Activated CD8-positive, alpha-beta memory T cell treated with anti-CD3 and anti-CD28 coated beads for 48 hours (primary cell): ENCODE measurements around the gene CSPG5.

Source experiments
- DNase-seq, 3 experiments: peaks; one replicate each; pipeline ENCODE4 v3.0.0-alpha.2; 2020; ENCODE audit warnings: low read depth in 2 of 3, low spot score in 2 of 3

CSPG5 gene

GRCh38 chr3:47541583-47542108, 37.0 kb downstream of the CSPG5 start:
- no peak for DNase-seq

DNA sequence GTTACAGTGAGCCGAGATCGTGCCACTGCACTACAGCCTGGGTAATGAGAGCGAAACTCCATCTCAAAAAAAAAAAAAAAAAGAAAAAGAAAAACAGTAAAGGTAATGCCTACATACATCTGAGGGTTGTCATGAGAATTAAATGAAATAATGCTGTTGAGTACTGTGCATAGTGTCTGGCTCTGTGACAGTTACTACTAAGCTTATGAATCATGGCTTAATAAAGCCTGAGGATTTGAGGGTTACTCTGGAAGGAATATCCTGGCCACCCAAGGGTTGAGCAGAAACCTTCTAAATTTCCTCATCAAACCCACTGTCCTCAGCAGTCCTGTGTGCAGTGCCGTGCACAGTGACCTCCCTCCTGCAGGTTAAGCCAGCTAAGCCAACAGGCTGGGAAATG, 38.4 kb downstream of the CSPG5 start:
- no peak for DNase-seq

GRCh38 chr3:47536967-47537366, 41.7 kb downstream of the CSPG5 start:
- no peak for DNase-seq

- DNase-seq: no peak
These were observed 42.3 kb downstream of the CSPG5 start for GRCh38 chr3:47536221-47536891.

GRCh38 chr3:47533996-47534454, 44.6 kb downstream of the CSPG5 start:
- no peak for DNase-seq

GRCh38 chr3:47533481-47533880, 45.2 kb downstream of the CSPG5 start:
- no peak for DNase-seq

GRCh38 chr3:47527952-47528725, 50.5 kb downstream of the CSPG5 start:
- no peak for DNase-seq

DNA sequence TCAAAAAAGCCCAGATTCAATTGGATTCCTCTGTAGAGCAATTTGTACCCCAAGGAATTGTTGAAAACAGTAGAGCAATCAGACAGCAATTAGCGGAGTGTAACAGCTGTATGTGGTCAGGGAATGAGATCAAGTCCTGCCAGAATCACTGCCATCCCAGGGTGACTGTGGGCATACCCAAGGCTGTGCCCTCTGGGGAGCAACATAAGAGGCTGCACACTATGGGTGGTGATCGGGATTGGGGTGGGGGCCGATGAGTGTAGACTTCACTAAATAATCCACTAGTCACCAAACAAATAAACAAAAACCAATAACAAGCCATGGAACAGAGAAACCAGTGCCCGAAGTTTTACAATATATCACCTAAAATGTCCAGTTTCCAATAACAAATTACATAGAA, 53.0 kb downstream of the CSPG5 start:
- no peak for DNase-seq

- no peak for DNase-seq
These were observed 55.2 kb downstream of the CSPG5 start for GRCh38 chr3:47523310-47524073.

- peak; percentile 42 to 49 (median 44) for DNase-seq
These were observed 56.3 kb downstream of the CSPG5 start for GRCh38 chr3:47522082-47522987.

- no peak for DNase-seq
These were observed 57.9 kb downstream of the CSPG5 start for GRCh38 chr3:47520756-47521155.

DNA sequence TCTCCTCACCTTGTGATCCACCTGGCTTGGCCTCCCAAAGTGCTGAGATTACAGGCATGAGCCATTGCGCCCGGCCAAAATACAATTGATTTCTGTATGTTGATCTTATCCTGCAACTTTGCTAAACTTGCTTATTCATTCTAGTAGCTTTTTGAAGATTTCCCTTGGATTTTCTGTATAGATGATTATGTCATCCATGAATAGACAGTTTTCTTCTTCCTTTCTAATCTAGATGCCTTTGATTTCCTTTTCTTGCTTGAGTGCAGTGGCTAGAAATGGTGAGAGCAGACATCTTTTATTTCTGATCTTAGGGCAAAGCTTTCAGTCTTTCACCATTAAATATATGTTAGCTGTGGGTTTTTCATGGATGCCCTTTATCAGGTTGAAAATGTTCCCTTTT, 60.7 kb downstream of the CSPG5 start:
- DNase-seq: no peak

DNA sequence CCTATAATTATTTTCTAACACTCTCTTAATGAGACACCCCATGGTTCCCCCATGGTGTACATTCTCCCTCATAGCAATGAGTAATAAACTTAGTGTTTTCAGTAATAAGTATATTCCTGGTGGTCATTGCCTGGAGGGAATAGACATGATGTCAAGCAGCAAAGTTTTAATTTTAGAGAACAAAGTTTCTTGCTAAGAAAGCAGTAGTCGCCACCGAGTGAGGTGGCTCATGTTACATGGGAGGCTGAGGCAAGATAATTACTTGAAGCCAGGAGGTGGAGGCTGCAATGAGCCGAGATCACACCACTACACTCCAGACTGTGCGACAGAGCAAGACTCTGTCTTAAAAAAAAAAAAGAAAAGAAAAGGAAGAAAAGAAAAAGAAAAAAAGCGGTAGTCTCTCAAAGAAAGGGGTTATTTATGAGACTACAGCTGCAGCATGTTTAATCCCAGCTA, 62.8 kb downstream of the CSPG5 start:
- no peak for DNase-seq

GRCh38 chr3:47515100-47515499, 63.6 kb downstream of the CSPG5 start:
- DNase-seq: no peak

GRCh38 chr3:47513125-47513929, 65.3 kb downstream of the CSPG5 start, which contains the start of gene ELP6:
TSS of gene ELP6 (minus strand) at chr3:47513712. CDS start at chr3:47513590, 122 bp downstream.
- peak; percentile 94 to 95 (median 94) for DNase-seq

DNA sequence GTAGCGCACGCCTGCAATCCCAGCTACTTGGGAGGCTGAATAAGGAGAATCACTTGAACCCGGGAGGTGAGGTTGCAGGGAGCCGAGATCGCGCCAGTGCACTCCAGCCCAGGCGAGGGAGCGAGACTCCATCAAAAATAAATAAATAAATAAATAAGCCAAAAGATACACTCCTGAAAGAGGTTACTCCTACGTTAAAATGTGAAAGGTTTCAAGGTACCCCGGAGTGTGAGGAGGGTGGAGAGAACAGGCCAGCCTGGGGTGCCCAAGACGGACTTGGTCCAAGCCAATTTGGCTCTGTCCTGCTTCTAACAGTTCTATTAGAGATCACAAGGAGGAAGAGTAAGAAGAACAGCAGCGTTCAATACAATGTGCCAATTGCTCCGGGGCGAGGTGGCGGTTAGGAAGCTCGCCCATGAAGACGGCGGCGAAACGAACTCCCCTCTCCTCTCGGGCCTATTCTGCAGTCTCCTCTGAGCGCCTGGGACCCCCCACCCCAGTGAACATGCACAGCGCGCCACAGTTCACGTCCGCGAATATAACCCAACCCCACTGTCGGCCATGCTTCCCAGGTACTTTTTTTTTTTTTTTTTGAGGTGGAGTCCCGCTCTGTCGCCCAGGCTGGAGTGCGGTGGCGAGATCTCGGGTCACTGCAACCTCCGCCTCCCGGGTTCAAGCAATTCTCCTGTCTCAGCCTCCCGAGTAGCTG, 66.1 kb downstream of the CSPG5 start:
- DNase-seq: peak in 1 of 3 experiments; percentile 4
